Progenitor cell of endocrine pancreas (in vitro differentiated cells): ENCODE measurements around the gene ARHGAP26. TPM values are rescaled to one million over a fixed set of nuclear protein-coding genes. Genes with fewer than 3 reads are reported as not detected.

Source experiments
- DNase-seq: peaks from one replicate; pipeline ENCODE4 v3.0.0; 2021; ENCODE audit warnings: low spot score; ENCODE audit not compliant: unreplicated experiment
- H3K27ac Mint-ChIP-seq: 2 replicates; pipeline ENCODE4 v1.8.0; 2021; ENCODE audit warnings: mild to moderate bottlenecking, moderate library complexity, mixed read lengths
- H3K27me3 Mint-ChIP-seq: 2 replicates; pipeline ENCODE4 v1.8.0; 2021; ENCODE audit warnings: mixed read lengths
- H3K36me3 Mint-ChIP-seq: 2 replicates; pipeline ENCODE4 v1.8.0; 2022; ENCODE audit warnings: mixed read lengths; ENCODE audit not compliant: insufficient read depth
- H3K4me1 Mint-ChIP-seq: 2 replicates; pipeline ENCODE4 v1.8.0; 2021; ENCODE audit warnings: low read depth, mixed read lengths
- H3K4me3 Mint-ChIP-seq: 2 replicates; pipeline ENCODE4 v1.8.0; 2021; ENCODE audit warnings: low read depth, mild to moderate bottlenecking, moderate library complexity, mixed read lengths
- H3K9me3 Mint-ChIP-seq: 2 replicates; pipeline ENCODE4 v1.8.0; 2021; ENCODE audit warnings: low read depth, mixed read lengths
- CTCF ChIP-seq: fragments of 200-600 bp; sonication (generic); IDR thresholded peaks from one replicate; pipeline ENCODE4 v1.5.0; 2021; ENCODE audit warnings: antibody characterized with exemption, mild to moderate bottlenecking; ENCODE audit not compliant: unreplicated experiment
- total RNA-seq: library from RNA; stranded (reverse); gene quantifications from 2 replicates; pipeline ENCODE4 v1.2.1, GENCODE V29; 2021

ARHGAP26 gene
- total RNA-seq, 1 donor from 2014 or later: 21.3 TPM

- H3K27ac Mint-ChIP-seq: no peak overlapping the region
- H3K4me3 Mint-ChIP-seq: no peak overlapping the region
- DNase-seq: no peak
Measured at GRCh38 chr5:143226872-143227271, 456.7 kb downstream of the ARHGAP26 start.

DNA sequence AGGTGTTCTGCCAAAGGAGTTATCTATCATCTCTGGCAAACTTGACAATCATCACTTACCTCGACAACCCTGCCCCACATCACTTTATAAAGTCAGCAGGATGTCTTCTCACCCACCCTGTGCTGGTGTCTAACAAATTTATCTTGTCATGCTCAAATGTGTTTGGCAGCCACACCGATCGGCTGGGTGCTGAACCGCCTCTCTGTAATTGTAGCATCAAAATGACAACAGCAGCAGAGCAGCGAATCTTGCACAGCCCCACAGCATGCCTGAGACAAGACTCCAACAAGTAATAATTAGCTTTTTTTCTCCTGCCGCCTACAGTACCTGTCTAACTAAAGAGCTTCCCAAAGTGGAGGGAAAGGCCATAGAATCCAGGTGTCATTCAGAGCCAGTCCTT, 457.1 kb downstream of the ARHGAP26 start:
- Mint-ChIP-seq H3K27ac (no peak overlapping the region), H3K27me3 (peaks cover 19% of the 10 kb centered on the region), H3K4me1 (peaks cover 12% of the 10 kb centered on the region), H3K4me3 (no peak overlapping the region), H3K36me3 (peaks cover 4% of the 10 kb centered on the region), H3K9me3 (no peaks in the 10 kb centered on the region)
- no peak for DNase-seq
- no peak for TF ChIP-seq CTCF

More at GRCh38 chr5:143226872-143227271, 456.7 kb downstream of the ARHGAP26 start:
- H3K9me3 Mint-ChIP-seq: no peaks in the 10 kb centered on the region
- no peak for TF ChIP-seq CTCF
- peaks cover 13% of the 10 kb centered on the region for H3K4me1 Mint-ChIP-seq
- H3K36me3 Mint-ChIP-seq: peaks cover 4% of the 10 kb centered on the region
- H3K27me3 Mint-ChIP-seq: peaks cover 19% of the 10 kb centered on the region

DNA sequence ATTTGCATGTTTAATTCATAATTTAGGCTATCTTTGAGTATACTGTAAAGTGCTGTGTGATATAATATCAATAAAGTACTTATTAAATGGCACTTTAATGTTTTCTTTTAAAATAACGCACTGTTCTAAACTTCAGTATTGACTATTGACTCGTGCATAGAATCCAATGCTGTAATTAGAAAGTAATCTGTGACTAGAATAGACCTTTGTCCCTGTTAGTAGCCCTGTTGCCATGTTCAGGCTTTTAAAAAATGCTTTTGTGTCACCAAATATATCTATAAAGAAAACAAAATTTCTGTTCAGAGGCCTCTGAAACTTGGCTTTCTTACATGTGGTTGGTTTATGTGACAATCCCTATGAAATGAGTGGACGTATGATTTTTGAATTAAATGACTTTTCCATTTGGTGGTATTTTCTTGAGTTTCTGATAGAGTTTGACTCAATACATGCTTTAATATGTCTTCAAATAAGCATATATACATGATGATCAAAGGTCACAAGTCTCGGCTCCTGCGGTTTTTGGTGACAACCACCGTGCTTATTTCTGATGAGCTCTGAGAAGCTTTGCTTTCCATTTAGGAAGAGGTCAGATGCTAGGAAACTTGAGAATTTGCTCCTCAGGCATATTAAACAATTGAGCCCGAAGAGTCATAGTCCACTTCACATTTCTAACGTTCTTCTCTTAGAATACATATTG, 458.6 kb downstream of the ARHGAP26 start:
- Mint-ChIP-seq H3K36me3 (peaks cover 2% of the 10 kb centered on the region), H3K4me1 (peaks cover 7% of the 10 kb centered on the region), H3K4me3 (no peak overlapping the region), H3K9me3 (peaks cover 1% of the 10 kb centered on the region), H3K27ac (no peak overlapping the region), H3K27me3 (peaks cover 19% of the 10 kb centered on the region)
- no peak for DNase-seq
- TF ChIP-seq CTCF: no peak

DNA sequence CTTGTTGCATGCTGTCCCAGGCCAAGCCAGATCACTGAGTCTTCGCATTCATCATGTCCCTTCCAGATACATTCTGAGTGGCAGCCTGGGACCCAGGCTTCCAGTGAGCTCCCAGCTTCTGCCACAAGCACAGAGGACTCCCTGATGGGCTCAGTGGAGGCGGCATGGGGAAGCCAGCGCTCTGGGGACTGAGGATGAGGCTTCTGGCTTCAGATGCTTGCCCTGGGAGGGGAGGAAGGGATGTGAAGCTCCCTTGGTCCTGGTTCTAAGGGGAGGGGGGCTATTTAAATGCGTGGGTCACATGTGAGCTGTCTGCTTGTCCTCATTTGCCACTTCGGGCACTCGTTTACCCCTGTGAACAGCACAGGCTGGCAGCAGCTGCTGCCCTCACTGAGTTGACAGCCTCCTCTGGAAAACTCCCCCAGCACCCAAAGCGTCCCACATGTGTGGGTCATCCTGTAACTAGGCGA, 459.3 kb downstream of the ARHGAP26 start:
- no peak overlapping the region for H3K27ac Mint-ChIP-seq

More for the DNA sequence above, 459.3 kb downstream of the ARHGAP26 start:
- peaks cover 9% of the 10 kb centered on the region for H3K4me1 Mint-ChIP-seq
- H3K4me3 Mint-ChIP-seq: no peak overlapping the region
- peaks cover 2% of the 10 kb centered on the region for H3K36me3 Mint-ChIP-seq
- no peak for TF ChIP-seq CTCF
- H3K27me3 Mint-ChIP-seq: peaks cover 13% of the 10 kb centered on the region
- peaks cover 2% of the 10 kb centered on the region for H3K9me3 Mint-ChIP-seq
- DNase-seq: no peak
